ENCODE measurements around the gene RICTOR.

DNA sequence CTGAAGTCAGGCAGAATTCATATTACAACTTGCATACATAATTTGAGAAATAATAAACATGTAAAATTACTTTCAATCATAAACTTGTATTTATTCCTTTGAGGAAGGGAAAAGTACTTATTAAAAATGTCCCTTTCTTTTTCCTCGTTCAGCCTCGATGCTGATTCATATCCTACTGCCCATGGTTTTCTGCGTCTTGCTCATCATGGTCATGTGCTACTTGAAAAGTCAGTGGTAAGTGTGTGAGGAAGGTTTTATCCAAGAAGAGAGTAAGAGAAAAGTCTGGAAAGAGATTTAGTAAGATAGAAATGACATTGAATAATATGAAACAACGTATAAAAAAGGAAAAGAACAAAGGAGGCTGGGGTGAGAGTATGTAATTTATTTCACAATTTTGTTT is 142.5 kb downstream of the RICTOR start:
- no peak for TF ChIP-seq CTCF (IDR thresholded peaks at IDR 0.05)
- no peak for TF ChIP-seq EZH2 (IDR thresholded peaks at IDR 0.05)
- TF ChIP-seq EZH2phosphoT487 (IDR thresholded peaks at IDR 0.05) = no peak

Measured in neural progenitor cell (in vitro differentiated cells).